ENCODE data around the gene SSX4.
"Not testable (repeated sequence)": the region's sequence is repeated elsewhere in the genome, so short reads cannot be mapped to it uniquely, and the experiment has no call there.

DNA sequence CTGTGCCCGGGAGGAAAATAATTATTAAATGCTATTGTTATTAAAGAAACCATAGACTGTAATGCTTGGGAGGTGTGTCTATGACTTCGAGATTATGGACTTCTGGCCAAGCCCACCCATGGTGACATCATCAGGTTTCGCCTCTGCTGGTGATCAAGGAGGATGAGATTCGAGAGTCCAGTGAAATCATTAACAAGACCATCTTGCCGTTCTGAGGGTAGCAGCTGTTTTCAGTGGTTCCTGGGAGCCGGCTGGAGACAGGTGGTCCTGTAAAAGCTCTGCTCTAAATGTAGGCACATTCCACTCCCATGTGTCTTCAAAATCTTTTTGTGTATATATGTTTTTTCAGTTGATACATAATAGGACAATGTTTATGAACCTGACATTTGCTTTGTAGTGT lies 24.1 kb upstream of the SSX4 start:
- TF ChIP-seq, protein P1, sequence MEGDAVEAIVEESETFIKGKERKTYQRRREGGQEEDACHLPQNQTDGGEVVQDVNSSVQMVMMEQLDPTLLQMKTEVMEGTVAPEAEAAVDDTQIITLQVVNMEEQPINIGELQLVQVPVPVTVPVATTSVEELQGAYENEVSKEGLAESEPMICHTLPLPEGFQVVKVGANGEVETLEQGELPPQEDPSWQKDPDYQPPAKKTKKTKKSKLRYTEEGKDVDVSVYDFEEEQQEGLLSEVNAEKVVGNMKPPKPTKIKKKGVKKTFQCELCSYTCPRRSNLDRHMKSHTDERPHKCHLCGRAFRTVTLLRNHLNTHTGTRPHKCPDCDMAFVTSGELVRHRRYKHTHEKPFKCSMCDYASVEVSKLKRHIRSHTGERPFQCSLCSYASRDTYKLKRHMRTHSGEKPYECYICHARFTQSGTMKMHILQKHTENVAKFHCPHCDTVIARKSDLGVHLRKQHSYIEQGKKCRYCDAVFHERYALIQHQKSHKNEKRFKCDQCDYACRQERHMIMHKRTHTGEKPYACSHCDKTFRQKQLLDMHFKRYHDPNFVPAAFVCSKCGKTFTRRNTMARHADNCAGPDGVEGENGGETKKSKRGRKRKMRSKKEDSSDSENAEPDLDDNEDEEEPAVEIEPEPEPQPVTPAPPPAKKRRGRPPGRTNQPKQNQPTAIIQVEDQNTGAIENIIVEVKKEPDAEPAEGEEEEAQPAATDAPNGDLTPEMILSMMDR (IDR thresholded peaks at IDR 0.05): not testable (repeated sequence)
- not testable (repeated sequence) for TF ChIP-seq POLR2A, EP300 (IDR thresholded peaks at IDR 0.05)
